ENCODE data around the gene TTC5. TPM values are rescaled to one million over a fixed set of nuclear protein-coding genes. Genes with fewer than 3 reads are reported as not detected.
"Not testable (repeated sequence)": the region's sequence is repeated elsewhere in the genome, so short reads cannot be mapped to it uniquely, and the experiment has no call there.

The TTC5 gene
- total RNA-seq, 4 donors from 2014 or later: 7.4 to 12.6 (median 10.0) TPM

DNA sequence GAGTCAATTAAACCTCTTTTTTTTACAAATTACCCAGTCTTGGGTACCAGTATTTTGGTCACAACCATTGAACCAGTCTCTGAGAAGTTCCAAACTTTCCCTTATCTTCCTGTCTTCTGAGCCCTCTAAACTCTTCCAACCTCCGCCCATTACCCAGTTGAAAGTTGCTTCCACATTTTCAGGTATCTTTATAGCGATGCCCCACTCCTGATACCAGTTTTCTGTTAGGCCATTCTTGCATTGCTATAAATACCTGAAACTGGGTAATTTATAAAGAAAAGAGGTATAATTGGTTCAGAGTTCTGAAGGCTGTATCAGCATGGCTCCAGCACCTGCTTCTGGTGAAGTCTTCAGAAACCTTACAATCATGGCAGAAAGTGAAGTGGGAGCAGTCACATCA is 31.7 kb downstream of the TTC5 start:
- TF ChIP-seq, protein P1, sequence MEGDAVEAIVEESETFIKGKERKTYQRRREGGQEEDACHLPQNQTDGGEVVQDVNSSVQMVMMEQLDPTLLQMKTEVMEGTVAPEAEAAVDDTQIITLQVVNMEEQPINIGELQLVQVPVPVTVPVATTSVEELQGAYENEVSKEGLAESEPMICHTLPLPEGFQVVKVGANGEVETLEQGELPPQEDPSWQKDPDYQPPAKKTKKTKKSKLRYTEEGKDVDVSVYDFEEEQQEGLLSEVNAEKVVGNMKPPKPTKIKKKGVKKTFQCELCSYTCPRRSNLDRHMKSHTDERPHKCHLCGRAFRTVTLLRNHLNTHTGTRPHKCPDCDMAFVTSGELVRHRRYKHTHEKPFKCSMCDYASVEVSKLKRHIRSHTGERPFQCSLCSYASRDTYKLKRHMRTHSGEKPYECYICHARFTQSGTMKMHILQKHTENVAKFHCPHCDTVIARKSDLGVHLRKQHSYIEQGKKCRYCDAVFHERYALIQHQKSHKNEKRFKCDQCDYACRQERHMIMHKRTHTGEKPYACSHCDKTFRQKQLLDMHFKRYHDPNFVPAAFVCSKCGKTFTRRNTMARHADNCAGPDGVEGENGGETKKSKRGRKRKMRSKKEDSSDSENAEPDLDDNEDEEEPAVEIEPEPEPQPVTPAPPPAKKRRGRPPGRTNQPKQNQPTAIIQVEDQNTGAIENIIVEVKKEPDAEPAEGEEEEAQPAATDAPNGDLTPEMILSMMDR (IDR thresholded peaks at IDR 0.05): no peak

GRCh38 chr14:20264361-20264760 is 41.4 kb downstream of the TTC5 start:
- DNase-seq (ENCODE audit: low spot score); ATAC-seq (ENCODE audit: low FRiP score): not testable (repeated sequence)

More for the DNA sequence above, 31.7 kb downstream of the TTC5 start:
- ATAC-seq (ENCODE audit: low FRiP score) (no peak), DNase-seq (ENCODE audit: low spot score) (no peak)

DNA sequence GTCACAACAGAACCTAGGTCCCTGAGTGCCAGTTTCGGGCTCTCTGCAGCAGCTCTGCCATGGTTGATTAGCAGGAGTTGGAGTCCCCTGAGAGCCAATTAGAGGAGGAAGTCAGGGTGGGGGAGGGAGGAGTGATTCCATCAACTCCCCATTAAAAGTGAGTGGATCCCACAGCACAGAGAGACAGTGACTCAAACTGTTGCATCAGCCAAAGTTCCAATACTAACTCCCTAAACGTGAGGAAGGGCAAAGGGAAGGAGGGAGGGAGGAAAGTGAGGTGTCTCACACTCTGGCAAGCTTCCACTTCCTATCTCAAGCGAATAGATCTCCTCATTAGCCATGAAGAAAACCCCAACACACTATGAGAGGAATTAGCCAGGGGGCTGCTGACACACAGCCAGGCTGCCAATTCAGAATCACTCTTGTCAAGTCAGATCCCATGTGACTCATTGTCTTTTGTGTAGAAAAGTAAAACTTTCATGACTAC is 43.1 kb downstream of the TTC5 start:
- no peak for DNase-seq (ENCODE audit: low spot score)
- ATAC-seq (ENCODE audit: low FRiP score): no peak
- TF ChIP-seq, protein P1 (IDR thresholded peaks at IDR 0.05): no peak

DNA sequence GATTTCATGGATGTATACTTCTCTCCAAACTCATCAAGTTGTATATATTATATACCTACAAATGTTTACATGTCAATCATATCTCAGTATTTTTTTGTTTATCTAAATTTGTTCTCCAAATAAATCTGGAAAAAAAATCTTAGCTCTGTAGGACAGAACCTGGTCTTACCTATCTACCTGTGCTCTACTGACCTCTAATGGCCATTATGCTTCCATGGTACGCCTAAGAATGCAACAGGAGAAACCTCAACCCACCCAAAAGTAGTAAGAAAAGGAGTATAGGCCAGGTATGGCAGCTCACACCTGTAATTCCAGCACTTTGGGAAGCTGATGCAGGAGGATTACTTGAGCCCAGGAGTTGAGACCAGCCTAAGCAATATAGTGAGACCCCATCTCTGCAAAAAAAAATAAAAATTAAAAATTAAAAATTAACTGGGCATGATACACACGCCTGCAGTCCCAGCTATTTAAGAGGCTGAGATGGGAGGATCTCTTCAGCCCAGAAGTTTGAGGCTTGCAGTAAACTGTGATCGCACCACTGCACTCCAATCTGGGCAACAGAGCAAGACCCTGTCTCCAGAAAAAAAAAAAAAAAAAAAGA is 58.0 kb downstream of the TTC5 start:
- no peak for DNase-seq (ENCODE audit: low spot score)
- TF ChIP-seq, protein P1 (IDR thresholded peaks at IDR 0.05): no peak
- ATAC-seq (ENCODE audit: low FRiP score): no peak

Small RNA genes lying within 50 kb of the gene (small RNA-seq; reads per million reads assigned to genes)
- gene SNORA79B (not detected), gene SNORD126 (573 reads per million, percentile 98 among the genes with 10 or more reads in this experiment)

Other genes with a start within 250 kb of the TTC5 start
- not detected for gene OR4L1, start 245.9 kb downstream of the TTC5 start, total RNA-seq
- not detected for gene OR4K17, start 195.2 kb downstream of the TTC5 start, total RNA-seq
- not detected for gene OR4N5, start 167.1 kb downstream of the TTC5 start, total RNA-seq
- gene OR11G2, start 115.1 kb downstream of the TTC5 start, total RNA-seq: not detected
- gene OR11H6, start 82.2 kb downstream of the TTC5 start, total RNA-seq: not detected
- not detected for gene OR11H7, start 77.0 kb downstream of the TTC5 start, total RNA-seq
- not detected for gene OR11H4, start 66.7 kb downstream of the TTC5 start, total RNA-seq
- 10 to 100 TPM; 30.8 to 49.7 (median 36.8) TPM for gene CCNB1IP1, start 27.3 kb upstream of the TTC5 start, total RNA-seq
- gene PARP2, start 37.7 kb upstream of the TTC5 start, total RNA-seq: 10 to 100 TPM in 1 of 4 donors, 1 to 10 TPM in 3; 4.3 to 12.9 (median 7.7) TPM
- gene TEP1, start 107.5 kb upstream of the TTC5 start, total RNA-seq: 10 to 100 TPM; 22.9 to 38.8 (median 27.8) TPM
- 1 to 10 TPM in 1 of 4 donors, under 1 TPM in 3; 0.12 to 2.0 (median 0.39) TPM for gene KLHL33, start 130.2 kb upstream of the TTC5 start, total RNA-seq
- 10 to 100 TPM; 30.9 to 55.1 (median 53.4) TPM for gene OSGEP, start 148.9 kb upstream of the TTC5 start, total RNA-seq
- 100 to 1,000 TPM; 110 to 146 (median 131) TPM for gene APEX1, start 149.3 kb upstream of the TTC5 start, total RNA-seq
- gene PIP4P1, start 155.5 kb upstream of the TTC5 start, total RNA-seq: 10 to 100 TPM; 20.4 to 24.4 (median 22.5) TPM
- 100 to 1,000 TPM in 2 of 4 donors, 10 to 100 TPM in 2; 28.4 to 437 (median 117) TPM for gene PNP, start 163.5 kb upstream of the TTC5 start, total RNA-seq
- not detected for gene RNASE10, start 199.6 kb upstream of the TTC5 start, total RNA-seq